ENCODE measurements around the gene MDP1.

DNA sequence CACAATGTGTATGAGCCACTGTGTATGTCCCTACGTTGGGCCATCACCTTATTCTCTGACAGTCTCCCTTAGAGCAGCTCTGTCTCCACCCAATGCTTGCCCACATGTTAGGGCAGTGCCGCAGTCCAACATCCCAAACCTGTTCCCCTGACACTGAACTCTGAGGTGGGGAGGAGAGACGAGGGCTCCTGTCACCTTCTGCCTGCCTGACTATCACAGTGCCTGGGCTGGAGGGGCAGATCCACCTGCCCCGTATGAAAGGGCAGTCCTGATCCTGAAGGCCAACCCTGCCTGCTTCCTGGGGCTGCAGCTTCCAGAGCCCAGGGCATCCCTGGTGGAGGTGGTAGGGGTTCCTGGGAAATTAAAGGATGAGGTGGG lies 44.9 kb upstream of the MDP1 start:
- TF ChIP-seq, protein P1, sequence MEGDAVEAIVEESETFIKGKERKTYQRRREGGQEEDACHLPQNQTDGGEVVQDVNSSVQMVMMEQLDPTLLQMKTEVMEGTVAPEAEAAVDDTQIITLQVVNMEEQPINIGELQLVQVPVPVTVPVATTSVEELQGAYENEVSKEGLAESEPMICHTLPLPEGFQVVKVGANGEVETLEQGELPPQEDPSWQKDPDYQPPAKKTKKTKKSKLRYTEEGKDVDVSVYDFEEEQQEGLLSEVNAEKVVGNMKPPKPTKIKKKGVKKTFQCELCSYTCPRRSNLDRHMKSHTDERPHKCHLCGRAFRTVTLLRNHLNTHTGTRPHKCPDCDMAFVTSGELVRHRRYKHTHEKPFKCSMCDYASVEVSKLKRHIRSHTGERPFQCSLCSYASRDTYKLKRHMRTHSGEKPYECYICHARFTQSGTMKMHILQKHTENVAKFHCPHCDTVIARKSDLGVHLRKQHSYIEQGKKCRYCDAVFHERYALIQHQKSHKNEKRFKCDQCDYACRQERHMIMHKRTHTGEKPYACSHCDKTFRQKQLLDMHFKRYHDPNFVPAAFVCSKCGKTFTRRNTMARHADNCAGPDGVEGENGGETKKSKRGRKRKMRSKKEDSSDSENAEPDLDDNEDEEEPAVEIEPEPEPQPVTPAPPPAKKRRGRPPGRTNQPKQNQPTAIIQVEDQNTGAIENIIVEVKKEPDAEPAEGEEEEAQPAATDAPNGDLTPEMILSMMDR (conservative IDR thresholded peaks at IDR 0.05; ENCODE audit: low read length), result no peak
- no peak for TF ChIP-seq EZH2phosphoT487 (IDR thresholded peaks at IDR 0.05; ENCODE audit: borderline replicate concordance, low read depth, low read length)

Measured in OCI-LY7 (cell line).